ENCODE measurements around the gene EPS15.
"Not testable (repeated sequence)": the region's sequence is repeated elsewhere in the genome, so short reads cannot be mapped to it uniquely, and the experiment has no call there.

The EPS15 gene

DNA sequence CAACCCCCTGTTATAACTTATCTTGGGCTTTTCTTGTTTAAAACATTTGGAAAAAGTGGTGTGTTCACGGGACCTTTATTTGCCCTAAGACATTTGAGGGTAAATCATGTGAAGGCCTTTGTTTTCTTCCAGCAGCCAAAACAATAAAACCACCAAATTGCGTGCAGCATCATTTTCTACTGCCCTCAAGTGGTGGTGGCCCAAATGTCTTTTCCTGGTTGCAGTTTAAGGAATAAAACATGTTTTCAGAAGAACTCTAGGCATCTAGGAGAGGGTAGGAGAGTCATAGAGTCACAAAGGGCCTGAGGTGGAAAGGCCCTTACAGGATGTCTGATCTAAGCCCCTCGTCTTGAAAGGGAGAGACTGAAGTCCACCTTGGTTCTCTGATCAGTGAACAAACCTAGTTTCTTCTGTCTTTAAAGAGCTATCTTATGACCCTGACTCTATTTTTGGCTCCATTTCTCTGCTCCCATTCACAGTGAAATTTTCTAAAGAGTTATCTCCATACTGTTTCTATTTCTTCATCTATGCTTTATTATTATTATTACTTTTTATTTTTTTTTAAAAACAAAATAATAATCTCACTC is 16.0 kb upstream of the EPS15 start:
- peak; percentile 94 for ATAC-seq
- TF ChIP-seq ZNF70 (CRISPR knock-in tag; IDR thresholded peaks at IDR 0.05): no peak
- TF ChIP-seq BACH2 (CRISPR knock-in tag; IDR thresholded peaks at IDR 0.05; ENCODE audit: borderline replicate concordance): no peak
- no peak for TF ChIP-seq TCF4 (CRISPR knock-in tag; IDR thresholded peaks at IDR 0.05; ENCODE audit: borderline replicate concordance)
- TF ChIP-seq ZFP3 (CRISPR knock-in tag; IDR thresholded peaks at IDR 0.05): no peak

DNA sequence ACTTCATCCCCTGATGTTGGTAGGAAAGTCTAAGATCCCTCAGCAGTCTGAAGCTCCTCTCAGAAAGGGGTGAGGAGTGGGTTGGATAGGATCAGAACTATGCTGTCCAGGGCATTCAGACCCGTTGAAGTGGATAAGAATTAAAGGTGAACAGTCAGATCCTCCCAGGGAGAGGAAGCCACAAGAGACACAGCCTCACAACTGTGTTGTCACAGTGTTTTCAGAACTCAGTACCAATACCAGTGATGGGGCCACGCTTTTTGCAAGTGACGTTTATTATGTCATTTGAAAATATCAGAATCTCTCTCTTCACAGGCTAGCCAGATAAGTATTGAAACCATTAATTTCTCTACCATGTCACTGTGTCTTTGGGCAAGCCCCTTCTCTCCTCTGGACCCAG is 15.4 kb upstream of the EPS15 start:
- no peak for TF ChIP-seq BACH2 (CRISPR knock-in tag; IDR thresholded peaks at IDR 0.05; ENCODE audit: borderline replicate concordance)
- TF ChIP-seq CSDC2 (CRISPR knock-in tag; IDR thresholded peaks at IDR 0.05): no peak
- TF ChIP-seq, protein P1, sequence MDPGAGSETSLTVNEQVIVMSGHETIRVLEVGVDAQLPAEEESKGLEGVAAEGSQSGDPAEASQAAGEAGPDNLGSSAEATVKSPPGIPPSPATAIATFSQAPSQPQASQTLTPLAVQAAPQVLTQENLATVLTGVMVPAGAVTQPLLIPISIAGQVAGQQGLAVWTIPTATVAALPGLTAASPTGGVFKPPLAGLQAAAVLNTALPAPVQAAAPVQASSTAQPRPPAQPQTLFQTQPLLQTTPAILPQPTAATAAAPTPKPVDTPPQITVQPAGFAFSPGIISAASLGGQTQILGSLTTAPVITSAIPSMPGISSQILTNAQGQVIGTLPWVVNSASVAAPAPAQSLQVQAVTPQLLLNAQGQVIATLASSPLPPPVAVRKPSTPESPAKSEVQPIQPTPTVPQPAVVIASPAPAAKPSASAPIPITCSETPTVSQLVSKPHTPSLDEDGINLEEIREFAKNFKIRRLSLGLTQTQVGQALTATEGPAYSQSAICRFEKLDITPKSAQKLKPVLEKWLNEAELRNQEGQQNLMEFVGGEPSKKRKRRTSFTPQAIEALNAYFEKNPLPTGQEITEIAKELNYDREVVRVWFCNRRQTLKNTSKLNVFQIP (CRISPR knock-in tag; IDR thresholded peaks at IDR 0.05; ENCODE audit: borderline replicate concordance, low read depth): no peak
- no peak for TF ChIP-seq ZNF70 (CRISPR knock-in tag; IDR thresholded peaks at IDR 0.05)
- no peak for TF ChIP-seq ZFP30 (CRISPR knock-in tag; IDR thresholded peaks at IDR 0.05)
- no peak for TF ChIP-seq SNAI2 (CRISPR knock-in tag; IDR thresholded peaks at IDR 0.05)
- no peak for TF ChIP-seq OSR1 (CRISPR knock-in tag; IDR thresholded peaks at IDR 0.05)
- TF ChIP-seq ZNF8 (CRISPR knock-in tag; IDR thresholded peaks at IDR 0.05): no peak
- TF ChIP-seq RARB (CRISPR knock-in tag; IDR thresholded peaks at IDR 0.05): no peak
- no peak for TF ChIP-seq ISL1 (CRISPR knock-in tag; IDR thresholded peaks at IDR 0.05)
- no peak for TF ChIP-seq ESRRG (CRISPR knock-in tag; IDR thresholded peaks at IDR 0.05)
- TF ChIP-seq PPARA (CRISPR knock-in tag; IDR thresholded peaks at IDR 0.05; ENCODE audit: borderline replicate concordance): no peak
- TF ChIP-seq, protein P2, sequence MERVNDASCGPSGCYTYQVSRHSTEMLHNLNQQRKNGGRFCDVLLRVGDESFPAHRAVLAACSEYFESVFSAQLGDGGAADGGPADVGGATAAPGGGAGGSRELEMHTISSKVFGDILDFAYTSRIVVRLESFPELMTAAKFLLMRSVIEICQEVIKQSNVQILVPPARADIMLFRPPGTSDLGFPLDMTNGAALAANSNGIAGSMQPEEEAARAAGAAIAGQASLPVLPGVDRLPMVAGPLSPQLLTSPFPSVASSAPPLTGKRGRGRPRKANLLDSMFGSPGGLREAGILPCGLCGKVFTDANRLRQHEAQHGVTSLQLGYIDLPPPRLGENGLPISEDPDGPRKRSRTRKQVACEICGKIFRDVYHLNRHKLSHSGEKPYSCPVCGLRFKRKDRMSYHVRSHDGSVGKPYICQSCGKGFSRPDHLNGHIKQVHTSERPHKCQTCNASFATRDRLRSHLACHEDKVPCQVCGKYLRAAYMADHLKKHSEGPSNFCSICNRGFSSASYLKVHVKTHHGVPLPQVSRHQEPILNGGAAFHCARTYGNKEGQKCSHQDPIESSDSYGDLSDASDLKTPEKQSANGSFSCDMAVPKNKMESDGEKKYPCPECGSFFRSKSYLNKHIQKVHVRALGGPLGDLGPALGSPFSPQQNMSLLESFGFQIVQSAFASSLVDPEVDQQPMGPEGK (CRISPR knock-in tag; IDR thresholded peaks at IDR 0.05; ENCODE audit: borderline replicate concordance): no peak
- TF ChIP-seq ARNTL (CRISPR knock-in tag; IDR thresholded peaks at IDR 0.05; ENCODE audit: borderline replicate concordance, low read depth): no peak
- no peak for TF ChIP-seq ZNF565 (CRISPR knock-in tag; conservative IDR thresholded peaks at IDR 0.05; ENCODE audit: low read depth)
- TF ChIP-seq TCF4 (CRISPR knock-in tag; IDR thresholded peaks at IDR 0.05; ENCODE audit: borderline replicate concordance): no peak
- no peak for TF ChIP-seq ZFP3 (CRISPR knock-in tag; IDR thresholded peaks at IDR 0.05)
- TF ChIP-seq, protein P3, sequence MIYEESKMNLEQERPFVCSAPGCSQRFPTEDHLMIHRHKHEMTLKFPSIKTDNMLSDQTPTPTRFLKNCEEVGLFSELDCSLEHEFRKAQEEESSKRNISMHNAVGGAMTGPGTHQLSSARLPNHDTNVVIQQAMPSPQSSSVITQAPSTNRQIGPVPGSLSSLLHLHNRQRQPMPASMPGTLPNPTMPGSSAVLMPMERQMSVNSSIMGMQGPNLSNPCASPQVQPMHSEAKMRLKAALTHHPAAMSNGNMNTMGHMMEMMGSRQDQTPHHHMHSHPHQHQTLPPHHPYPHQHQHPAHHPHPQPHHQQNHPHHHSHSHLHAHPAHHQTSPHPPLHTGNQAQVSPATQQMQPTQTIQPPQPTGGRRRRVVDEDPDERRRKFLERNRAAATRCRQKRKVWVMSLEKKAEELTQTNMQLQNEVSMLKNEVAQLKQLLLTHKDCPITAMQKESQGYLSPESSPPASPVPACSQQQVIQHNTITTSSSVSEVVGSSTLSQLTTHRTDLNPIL (CRISPR knock-in tag; IDR thresholded peaks at IDR 0.05; ENCODE audit: low read depth): no peak
- ATAC-seq: peak; percentile 34; the same call in 2 of the 3 replicates

DNA sequence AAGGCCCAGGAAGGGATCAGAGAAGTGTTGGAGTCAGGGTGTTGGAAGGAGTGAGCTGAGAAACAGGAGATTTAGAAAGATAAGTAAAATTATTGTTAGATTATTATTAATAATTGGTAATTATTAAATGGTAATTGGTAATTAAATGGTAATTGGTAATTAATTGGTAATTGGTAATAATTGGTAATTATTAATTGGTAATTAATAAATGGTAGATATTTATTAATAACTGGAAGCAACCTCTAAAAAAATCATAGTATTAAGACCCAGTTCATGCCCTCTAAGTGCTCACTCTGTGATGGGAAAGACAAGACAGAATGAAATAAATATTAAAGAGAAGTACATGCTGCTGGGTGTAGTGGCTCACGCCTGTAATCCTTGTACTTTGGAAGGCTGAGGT is 13.8 kb upstream of the EPS15 start:
- ATAC-seq: no peak
- TF ChIP-seq CSDC2 (CRISPR knock-in tag; IDR thresholded peaks at IDR 0.05) (no peak), ZNF565 (CRISPR knock-in tag; conservative IDR thresholded peaks at IDR 0.05; ENCODE audit: low read depth) (no peak), ZFP30 (CRISPR knock-in tag; IDR thresholded peaks at IDR 0.05) (no peak), RARB (CRISPR knock-in tag; IDR thresholded peaks at IDR 0.05) (no peak), OSR1 (CRISPR knock-in tag; IDR thresholded peaks at IDR 0.05) (no peak), ZC3H10 (CRISPR knock-in tag; IDR thresholded peaks at IDR 0.05) (no peak), TOX (CRISPR knock-in tag; IDR thresholded peaks at IDR 0.05; ENCODE audit: borderline replicate concordance) (no peak), ZNF8 (CRISPR knock-in tag; IDR thresholded peaks at IDR 0.05) (no peak), ESRRG (CRISPR knock-in tag; IDR thresholded peaks at IDR 0.05) (no peak), GLIS3 (CRISPR knock-in tag; IDR thresholded peaks at IDR 0.05) (no peak)
- TF ChIP-seq, protein P1 (CRISPR knock-in tag; IDR thresholded peaks at IDR 0.05; ENCODE audit: borderline replicate concordance, low read depth): no peak
- TF ChIP-seq, protein P4, sequence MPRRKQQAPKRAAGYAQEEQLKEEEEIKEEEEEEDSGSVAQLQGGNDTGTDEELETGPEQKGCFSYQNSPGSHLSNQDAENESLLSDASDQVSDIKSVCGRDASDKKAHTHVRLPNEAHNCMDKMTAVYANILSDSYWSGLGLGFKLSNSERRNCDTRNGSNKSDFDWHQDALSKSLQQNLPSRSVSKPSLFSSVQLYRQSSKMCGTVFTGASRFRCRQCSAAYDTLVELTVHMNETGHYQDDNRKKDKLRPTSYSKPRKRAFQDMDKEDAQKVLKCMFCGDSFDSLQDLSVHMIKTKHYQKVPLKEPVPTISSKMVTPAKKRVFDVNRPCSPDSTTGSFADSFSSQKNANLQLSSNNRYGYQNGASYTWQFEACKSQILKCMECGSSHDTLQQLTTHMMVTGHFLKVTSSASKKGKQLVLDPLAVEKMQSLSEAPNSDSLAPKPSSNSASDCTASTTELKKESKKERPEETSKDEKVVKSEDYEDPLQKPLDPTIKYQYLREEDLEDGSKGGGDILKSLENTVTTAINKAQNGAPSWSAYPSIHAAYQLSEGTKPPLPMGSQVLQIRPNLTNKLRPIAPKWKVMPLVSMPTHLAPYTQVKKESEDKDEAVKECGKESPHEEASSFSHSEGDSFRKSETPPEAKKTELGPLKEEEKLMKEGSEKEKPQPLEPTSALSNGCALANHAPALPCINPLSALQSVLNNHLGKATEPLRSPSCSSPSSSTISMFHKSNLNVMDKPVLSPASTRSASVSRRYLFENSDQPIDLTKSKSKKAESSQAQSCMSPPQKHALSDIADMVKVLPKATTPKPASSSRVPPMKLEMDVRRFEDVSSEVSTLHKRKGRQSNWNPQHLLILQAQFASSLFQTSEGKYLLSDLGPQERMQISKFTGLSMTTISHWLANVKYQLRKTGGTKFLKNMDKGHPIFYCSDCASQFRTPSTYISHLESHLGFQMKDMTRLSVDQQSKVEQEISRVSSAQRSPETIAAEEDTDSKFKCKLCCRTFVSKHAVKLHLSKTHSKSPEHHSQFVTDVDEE (CRISPR knock-in tag; IDR thresholded peaks at IDR 0.05): no peak

DNA sequence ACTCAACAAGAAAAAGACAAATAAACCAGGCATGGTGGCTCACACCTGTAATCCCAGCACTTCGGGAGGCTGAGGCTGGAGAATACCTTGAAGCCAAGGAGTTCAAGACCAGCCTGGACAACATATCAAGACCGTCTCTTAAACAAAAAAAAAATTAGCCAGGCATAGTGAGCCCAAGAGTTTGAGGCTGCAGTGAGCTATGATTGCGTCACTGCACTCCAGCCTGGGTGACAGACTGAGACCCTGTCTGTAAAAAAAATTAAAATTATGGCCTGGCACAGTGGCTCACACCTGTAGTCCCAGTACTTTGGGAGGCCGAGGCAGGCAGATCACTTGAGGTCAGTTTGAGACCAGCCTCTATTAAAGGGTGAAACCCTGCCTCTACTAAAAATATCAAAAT is 11.4 kb upstream of the EPS15 start:
- ATAC-seq: not testable (repeated sequence)
